Measurements from ENCODE around the gene IFIT1.

DNA sequence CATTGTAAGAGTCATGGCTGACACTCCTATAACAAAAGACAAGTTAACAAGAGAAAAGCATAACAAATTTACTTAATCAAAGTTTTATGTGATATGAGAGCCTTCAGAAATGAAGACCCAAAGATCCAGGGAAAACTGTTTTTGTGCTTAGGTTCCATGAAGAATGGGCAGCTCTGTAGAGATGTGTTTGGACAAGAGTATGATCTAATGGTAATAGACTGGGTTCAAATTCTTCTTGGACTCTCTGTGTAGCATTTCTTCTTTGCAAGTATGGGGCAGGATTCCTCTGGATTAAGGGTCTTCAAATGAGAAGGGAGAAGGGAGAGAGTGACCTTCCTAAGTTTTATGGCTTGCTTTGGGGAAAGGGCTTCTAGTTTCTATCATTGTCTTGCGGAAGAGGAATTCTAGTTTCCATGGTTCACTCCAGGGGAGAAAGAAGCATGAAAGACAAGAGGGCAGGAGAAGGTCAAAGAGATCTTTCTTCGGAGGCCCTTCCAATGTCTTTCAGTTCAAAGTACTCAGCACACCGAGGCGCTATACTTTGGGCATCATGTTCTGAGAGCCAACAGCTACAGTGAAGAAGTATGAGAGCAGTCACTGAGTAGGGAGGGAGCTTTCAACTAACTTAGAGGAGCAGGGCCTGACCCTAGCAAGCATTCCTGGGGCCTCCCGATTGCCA lies 49.2 kb upstream of the IFIT1 start:
- TF ChIP-seq, protein P1, sequence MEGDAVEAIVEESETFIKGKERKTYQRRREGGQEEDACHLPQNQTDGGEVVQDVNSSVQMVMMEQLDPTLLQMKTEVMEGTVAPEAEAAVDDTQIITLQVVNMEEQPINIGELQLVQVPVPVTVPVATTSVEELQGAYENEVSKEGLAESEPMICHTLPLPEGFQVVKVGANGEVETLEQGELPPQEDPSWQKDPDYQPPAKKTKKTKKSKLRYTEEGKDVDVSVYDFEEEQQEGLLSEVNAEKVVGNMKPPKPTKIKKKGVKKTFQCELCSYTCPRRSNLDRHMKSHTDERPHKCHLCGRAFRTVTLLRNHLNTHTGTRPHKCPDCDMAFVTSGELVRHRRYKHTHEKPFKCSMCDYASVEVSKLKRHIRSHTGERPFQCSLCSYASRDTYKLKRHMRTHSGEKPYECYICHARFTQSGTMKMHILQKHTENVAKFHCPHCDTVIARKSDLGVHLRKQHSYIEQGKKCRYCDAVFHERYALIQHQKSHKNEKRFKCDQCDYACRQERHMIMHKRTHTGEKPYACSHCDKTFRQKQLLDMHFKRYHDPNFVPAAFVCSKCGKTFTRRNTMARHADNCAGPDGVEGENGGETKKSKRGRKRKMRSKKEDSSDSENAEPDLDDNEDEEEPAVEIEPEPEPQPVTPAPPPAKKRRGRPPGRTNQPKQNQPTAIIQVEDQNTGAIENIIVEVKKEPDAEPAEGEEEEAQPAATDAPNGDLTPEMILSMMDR (conservative IDR thresholded peaks at IDR 0.05; ENCODE audit: low read length), result no peak
- no peak for TF ChIP-seq EZH2phosphoT487 (IDR thresholded peaks at IDR 0.05; ENCODE audit: borderline replicate concordance)
